ENCODE data around the gene EML2.
"Not testable (repeated sequence)": the region's sequence is repeated elsewhere in the genome, so short reads cannot be mapped to it uniquely, and the experiment has no call there.

The EML2 gene

GRCh38 chr19:45615795-45616703 is 23.1 kb downstream of the EML2 start:
- peak; percentile 45 for DNase-seq

GRCh38 chr19:45615056-45615455 is 24.1 kb downstream of the EML2 start:
- not testable (repeated sequence) for DNase-seq

GRCh38 chr19:45613926-45614725 is 25.1 kb downstream of the EML2 start:
- DNase-seq = peak; percentile 95

DNA sequence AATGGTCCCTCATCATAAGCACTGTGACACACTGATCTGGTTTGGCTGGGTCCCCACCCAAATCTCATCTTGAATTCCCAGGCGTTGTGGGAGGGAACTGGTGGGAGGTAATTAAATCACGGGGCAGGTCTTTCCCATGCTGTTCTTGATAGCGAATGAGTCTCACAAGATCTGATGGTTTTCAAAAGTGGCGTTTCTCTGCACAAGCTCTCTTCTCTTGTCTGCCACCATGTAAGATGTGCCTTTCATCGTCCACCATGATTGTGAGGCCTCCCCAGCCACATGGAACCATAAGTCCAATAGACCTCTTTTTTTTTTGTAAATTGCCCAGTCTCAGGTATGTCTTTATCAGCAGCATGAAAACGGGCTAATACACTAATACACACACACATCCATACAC is 30.2 kb downstream of the EML2 start:
- no peak for DNase-seq

DNA sequence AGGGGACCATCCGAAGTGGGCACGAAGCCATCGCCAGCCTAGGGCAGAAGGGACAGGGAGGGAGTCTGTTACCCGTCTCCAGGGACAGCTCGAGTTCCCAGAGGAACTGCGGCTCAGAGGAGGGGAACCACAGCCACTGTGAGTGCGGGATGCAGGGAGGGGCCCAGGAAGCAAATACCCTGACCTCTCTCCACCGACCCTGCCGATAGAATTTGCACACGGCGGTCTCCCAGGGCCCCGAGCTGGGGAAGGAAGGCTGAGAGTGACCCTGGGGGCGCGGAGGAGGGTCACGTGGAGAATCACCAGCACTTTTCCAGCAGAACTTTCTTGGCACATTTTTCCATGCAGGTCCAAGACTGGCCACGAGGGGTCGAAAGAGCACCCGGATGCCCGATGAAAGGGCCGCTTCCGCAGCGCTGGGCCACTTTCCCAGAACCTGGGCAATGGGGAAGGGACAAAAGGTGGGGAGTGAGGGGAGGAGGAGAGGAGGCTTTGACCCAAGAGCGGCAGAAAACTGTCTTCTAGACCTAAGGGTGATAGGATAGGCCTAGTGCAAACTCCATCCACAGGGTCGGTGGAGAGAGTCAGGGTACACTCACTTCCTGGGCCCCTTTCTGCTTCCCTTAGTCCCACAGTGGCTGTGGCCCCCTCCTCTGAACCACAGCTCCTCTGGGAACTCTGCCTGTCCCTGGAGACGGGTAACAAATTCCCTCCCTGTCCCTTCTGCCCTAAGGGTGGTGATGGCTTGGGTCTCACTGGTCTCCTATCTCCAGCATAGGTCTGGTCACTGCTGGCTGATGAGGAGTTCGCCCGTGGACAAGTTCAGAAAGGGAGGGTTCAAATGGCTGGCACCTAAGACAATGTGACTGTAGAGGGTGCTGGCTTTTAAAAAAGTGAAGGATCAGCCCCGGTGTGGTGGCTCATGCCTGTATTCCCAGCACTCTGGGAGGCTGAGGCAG is 31.8 kb downstream of the EML2 start:
- peak; percentile 43 for DNase-seq

DNA sequence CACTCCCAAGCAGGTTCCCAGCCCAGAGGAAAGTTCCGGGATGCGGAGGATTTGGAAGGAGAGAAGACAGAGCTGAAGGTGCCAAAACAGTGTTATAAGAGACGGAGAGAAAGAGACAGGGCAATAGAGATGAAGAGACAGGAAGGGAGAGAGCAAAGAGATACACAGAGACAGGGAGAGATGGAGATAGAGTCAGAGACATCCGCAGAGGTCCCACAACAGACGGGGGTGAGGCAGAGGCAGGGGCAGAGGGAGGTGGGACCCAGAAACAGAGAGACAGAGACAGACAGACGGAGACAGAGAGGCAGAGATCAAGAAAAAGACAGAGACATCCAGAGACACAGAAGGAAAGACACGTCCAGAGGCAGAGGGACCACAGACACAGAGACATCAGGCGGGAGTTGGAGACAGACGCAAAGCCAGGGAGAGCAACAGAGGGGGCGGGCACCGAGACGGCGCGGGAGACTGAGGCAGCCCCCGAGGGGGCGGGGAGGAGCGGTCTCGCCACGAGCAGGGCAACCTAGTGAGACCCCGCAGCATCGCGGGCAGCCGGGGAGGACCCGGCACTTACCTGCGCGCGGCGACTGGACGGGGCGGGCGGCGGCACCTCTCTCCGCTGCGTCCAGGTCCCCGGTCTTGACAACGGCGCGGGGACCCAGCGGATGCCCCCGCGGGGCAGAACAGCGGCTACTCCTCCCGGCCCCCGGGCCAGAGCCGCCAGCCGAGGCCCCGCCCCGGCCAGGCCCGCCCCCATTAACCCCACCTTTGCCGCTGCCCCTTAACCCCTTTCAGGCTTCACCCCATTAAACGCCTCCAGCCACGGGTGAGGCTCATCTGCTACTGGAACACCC is 37.4 kb downstream of the EML2 start, which contains the start of gene GPR4:
GPR4 (minus strand) TSS at position 689 of the 851 bp plus-strand sequence. CDS start 10,346 bp downstream, outside the sequence.
- no peak for DNase-seq

DNA sequence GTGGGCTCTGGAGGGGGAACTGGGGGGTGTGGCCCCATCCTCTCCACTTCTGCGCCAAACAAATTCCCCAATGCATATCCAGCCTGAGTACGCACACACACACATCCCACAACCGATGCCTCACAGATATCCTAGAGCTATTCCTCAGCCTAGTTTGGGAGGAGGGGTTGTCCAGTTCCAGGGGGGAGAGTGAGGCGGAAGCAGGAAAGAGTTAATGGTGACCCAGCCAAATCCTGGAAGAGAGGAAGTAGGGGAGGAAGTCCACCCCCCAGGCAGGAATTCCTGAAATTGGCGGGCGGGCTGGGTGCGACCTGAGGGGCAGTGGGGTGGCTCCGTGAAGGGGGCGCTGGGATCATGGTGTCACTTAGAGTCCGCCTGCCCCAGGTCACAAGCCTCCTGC is 38.1 kb downstream of the EML2 start:
- no peak for DNase-seq

GRCh38 chr19:45600340-45600885 is 38.8 kb downstream of the EML2 start:
- DNase-seq = no peak

DNA sequence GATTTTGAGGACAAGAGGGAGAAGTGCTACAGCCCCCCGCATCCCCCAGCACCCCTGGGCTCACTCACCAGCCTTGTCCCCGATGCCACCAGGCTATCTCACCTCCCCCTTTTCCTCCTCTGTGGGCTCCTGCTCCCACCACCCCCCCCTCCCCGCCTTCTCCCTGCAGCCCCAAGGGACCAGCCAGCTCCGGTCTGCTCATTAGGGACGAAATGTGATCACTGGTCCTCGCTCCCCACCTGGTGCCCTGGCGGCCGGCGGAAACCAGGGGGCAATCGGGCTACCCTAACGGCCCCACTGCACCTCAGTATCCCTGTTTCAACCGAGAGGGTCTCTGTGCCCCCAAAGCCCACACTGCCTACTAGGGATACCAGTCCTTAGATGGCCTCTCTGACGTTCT is 39.9 kb downstream of the EML2 start:
- no peak for DNase-seq

- peak; percentile 22 for DNase-seq
Observed at GRCh38 chr19:45598267-45599001, 40.8 kb downstream of the EML2 start.

- no peak for DNase-seq
Observed at GRCh38 chr19:45597425-45598111, 41.6 kb downstream of the EML2 start.

- DNase-seq = no peak
Observed at GRCh38 chr19:45595814-45596213, 43.4 kb downstream of the EML2 start.

DNA sequence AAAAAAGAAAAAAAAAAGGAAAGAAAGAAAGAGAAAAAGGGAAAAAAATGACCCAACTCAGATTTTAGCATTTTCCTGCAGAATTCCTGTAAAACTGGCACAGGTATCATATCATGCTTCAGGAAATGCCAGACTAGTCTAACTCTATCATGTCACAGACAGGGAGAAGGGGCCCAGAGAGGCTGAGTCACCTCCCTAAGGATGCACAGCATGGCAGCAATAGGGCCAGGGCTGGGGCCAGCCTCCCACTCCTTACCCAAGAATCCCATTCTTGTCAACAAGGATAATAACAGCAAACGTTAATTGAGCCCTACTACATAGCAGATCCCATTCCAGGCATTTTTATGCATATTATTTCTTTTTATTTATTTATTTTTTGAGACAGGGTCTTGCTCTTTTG is 45.7 kb downstream of the EML2 start:
- no peak for DNase-seq

DNA sequence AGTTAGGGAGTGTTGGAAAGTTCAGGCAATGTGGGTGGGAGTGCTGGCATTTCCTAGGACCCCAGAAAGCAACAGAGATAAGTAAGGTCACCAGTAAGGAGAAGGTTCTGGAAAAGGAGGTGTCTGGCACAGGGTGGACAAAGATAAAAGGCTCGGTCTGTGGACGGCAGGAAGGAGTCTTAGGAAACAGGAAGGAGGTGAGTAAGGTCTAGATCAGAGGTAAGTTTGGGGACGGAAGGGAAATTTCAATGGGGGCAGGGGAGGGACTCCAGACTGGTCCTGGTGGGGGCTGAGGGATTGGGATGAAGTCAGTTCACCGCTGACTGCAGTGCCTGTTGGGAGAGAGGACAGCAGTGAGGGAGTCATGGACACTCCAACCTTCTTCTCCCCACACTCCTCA is 46.8 kb downstream of the EML2 start:
- DNase-seq = no peak

DNA sequence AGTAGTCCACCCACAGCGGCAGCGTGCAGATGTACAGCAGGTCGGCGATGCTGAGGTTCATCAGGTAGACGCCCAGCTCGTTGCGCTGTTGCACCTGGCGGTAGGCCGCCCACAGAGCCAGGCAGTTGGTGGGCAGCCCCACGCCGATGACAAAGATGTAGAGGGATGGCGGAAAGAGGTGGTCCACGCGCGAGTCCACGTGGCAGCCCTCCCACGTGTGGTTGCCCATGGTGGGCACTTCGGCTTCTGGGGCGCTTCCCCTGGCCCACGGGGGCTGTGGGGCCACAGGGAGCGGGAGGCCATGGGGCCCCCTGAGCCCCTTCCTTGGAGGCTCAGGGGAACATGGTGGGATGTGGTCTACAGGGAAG is 47.6 kb downstream of the EML2 start:
- no peak for DNase-seq

GRCh38 chr19:45591004-45591637 is 48.1 kb downstream of the EML2 start:
- DNase-seq = peak; percentile 42

- DNase-seq = no peak
Observed at GRCh38 chr19:45590300-45591003, 48.7 kb downstream of the EML2 start.

- no peak for DNase-seq
Observed at GRCh38 chr19:45589768-45590167, 49.4 kb downstream of the EML2 start.

GRCh38 chr19:45587873-45588272 is 51.3 kb downstream of the EML2 start:
- DNase-seq = no peak
